Testis (tissue), 2 donors: ENCODE measurements around the gene GRN.

Experiments
- POLR2A ChIP-seq: fragments of 450-650 bp; IDR thresholded peaks from one replicate; pipeline ENCODE4 v1.6.1; 2017; ENCODE audit warnings: antibody characterized with exemption, mild to moderate bottlenecking, moderate library complexity
- TF ChIP-seq, protein P1 (sequence below), 3 experiments: fragments of 450-650 bp in 2 of 3; fragments of 200-600 bp in 1 of 3; sonication (generic) in 1 of 3; IDR thresholded peaks; one replicate each; pipeline ENCODE4 v1.5.1; 2016 to 2019; ENCODE audit warnings: antibody characterized with exemption in 3 of 3, mild to moderate bottlenecking in 2 of 3, moderate library complexity in 1 of 3

GRCh38 chr17:44384281-44384822, 39.2 kb downstream of the GRN start:
- TF ChIP-seq, protein P1, sequence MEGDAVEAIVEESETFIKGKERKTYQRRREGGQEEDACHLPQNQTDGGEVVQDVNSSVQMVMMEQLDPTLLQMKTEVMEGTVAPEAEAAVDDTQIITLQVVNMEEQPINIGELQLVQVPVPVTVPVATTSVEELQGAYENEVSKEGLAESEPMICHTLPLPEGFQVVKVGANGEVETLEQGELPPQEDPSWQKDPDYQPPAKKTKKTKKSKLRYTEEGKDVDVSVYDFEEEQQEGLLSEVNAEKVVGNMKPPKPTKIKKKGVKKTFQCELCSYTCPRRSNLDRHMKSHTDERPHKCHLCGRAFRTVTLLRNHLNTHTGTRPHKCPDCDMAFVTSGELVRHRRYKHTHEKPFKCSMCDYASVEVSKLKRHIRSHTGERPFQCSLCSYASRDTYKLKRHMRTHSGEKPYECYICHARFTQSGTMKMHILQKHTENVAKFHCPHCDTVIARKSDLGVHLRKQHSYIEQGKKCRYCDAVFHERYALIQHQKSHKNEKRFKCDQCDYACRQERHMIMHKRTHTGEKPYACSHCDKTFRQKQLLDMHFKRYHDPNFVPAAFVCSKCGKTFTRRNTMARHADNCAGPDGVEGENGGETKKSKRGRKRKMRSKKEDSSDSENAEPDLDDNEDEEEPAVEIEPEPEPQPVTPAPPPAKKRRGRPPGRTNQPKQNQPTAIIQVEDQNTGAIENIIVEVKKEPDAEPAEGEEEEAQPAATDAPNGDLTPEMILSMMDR (IDR thresholded peaks at IDR 0.05) = no peak
- TF ChIP-seq POLR2A = no peak
